Pulmonary artery endothelial cell (primary cell): ENCODE data around the gene ZNF140. TPM values are rescaled to one million over a fixed set of nuclear protein-coding genes. Genes with fewer than 3 reads are reported as not detected.

Experiments used
- DNase-seq: peaks from one replicate; pipeline ENCODE4 v3.0.0-alpha.2; 2011; ENCODE audit warnings: low read depth, low spot score
- total RNA-seq: library from RNA; depleted of rRNA; stranded (reverse); fragments of >200 nt; gene quantifications from 2 replicates; pipeline ENCODE4 v1.2.3, GENCODE V29; 2014

ZNF140 gene
- total RNA-seq, 1 donor from 2014 or later = 37.3 TPM

GRCh38 chr12:133130038-133130807, 49.5 kb downstream of the ZNF140 start, which contains the start of the genes ZNF10 and ZNF891:
TSS of gene ZNF10 (plus strand) at chr12:133130627. CDS start at chr12:133144493, 13,866 bp downstream.
TSS of gene ZNF891 (minus strand) at chr12:133130274. CDS start at chr12:133121918, 8,356 bp downstream.
- DNase-seq = peak; percentile 88

- no peak for DNase-seq
Measured at GRCh38 chr12:133130808-133131128, 50.0 kb downstream of the ZNF140 start.

- no peak for DNase-seq
Measured at GRCh38 chr12:133135747-133136146, 55.0 kb downstream of the ZNF140 start.

- DNase-seq = no peak
Measured at GRCh38 chr12:133145981-133146380, 65.3 kb downstream of the ZNF140 start.

GRCh38 chr12:133156125-133156690, 75.5 kb downstream of the ZNF140 start:
- DNase-seq = no peak

Other genes with a start within 250 kb of the ZNF140 start
- 45.0 and 50.2 TPM in 2 replicates for gene CHFR, start 193.3 kb upstream of the ZNF140 start, total RNA-seq
- 4.7 and 6.3 TPM in 2 replicates for gene ZNF605, start 124.6 kb upstream of the ZNF140 start, total RNA-seq
- 10.8 and 13.2 TPM in 2 replicates for gene ZNF26, start 94.6 kb upstream of the ZNF140 start, total RNA-seq
- gene ZNF84, start 43.4 kb upstream of the ZNF140 start, total RNA-seq = 18.7 and 21.4 TPM in 2 replicates
- gene ZNF891, start 49.4 kb downstream of the ZNF140 start, total RNA-seq = 0.53 and 0.88 TPM in 2 replicates
- gene ZNF10, start 49.7 kb downstream of the ZNF140 start, total RNA-seq = 5.4 and 7.5 TPM in 2 replicates
- gene ZNF268, start 100.6 kb downstream of the ZNF140 start, total RNA-seq = 27.8 and 62.3 TPM in 2 replicates
- not detected in 2 replicates for gene ANHX, start 155.0 kb downstream of the ZNF140 start, total RNA-seq